H1 (cell line): Measurements from ENCODE around the gene SH2D7. TPM values are rescaled to one million over a fixed set of nuclear protein-coding genes. Genes with fewer than 3 reads are reported as not detected.

Source experiments
- BRCA1 ChIP-seq: IDR thresholded peaks from 2 replicates; pipeline ENCODE4 v1.6.1; 2012; ENCODE audit warnings: low read depth, low read length, improper control_type of control experiment
- CREB1 ChIP-seq: IDR thresholded peaks from 2 replicates; pipeline ENCODE4 v1.6.1; 2012; ENCODE audit warnings: inconsistent platforms
- POLR2A ChIP-seq, 2 experiments: IDR thresholded peaks; 1 replicate in 1 of 2; 2 replicates in 1 of 2; pipeline ENCODE4 v1.6.1; 2011; ENCODE audit warnings: low read depth in 2 of 2, low read length in 2 of 2, mild to moderate bottlenecking in 2 of 2; ENCODE audit errors: control extremely low read depth in 1 of 2
- POU5F1 ChIP-seq: IDR thresholded peaks from 2 replicates; pipeline ENCODE4 v1.6.1; 2011; ENCODE audit warnings: low read depth, mild to moderate bottlenecking, low read length, moderate library complexity
- RBBP5 ChIP-seq: IDR thresholded peaks from 2 replicates; pipeline ENCODE4 v1.7.1; 2012; ENCODE audit warnings: low read depth, mild to moderate bottlenecking, inconsistent platforms, low read length, moderate library complexity, borderline replicate concordance
- RFX5 ChIP-seq: IDR thresholded peaks from 2 replicates; pipeline ENCODE4 v1.6.1; 2011; ENCODE audit warnings: low read depth, low read length, improper control_type of control experiment, borderline replicate concordance
- SP4 ChIP-seq: IDR thresholded peaks from 2 replicates; pipeline ENCODE4 v1.6.1; 2012; ENCODE audit warnings: low read length, inconsistent platforms
- TEAD4 ChIP-seq: IDR thresholded peaks from 2 replicates; pipeline ENCODE4 v1.6.1; 2012; ENCODE audit warnings: low read depth, low read length, inconsistent platforms, mixed read lengths
- polyA plus RNA-seq, 7 experiments: library from polyadenylated mRNA; depleted of rRNA in 3 of 7; stranded (reverse) in 5 of 7; unstranded in 2 of 7; fragments of >200 nt in 5 of 7; fragments of 200-250 nt in 2 of 7; gene quantifications; 1 replicate in 5 of 7; 2 replicates in 1 of 7; 4 replicates in 1 of 7; pipeline versions ENCODE4 v1.2.1 to v1.2.3, GENCODE V29; 2011 to 2013; ENCODE audit warnings: missing spikeins in 2 of 7, mixed read lengths in 2 of 7
- total RNA-seq: library from RNA; stranded (reverse); fragmentation: NEBNext Ultra II Directional; extraction: Animal tissue kit (Norgen Biotek cat#: 25700); gene quantifications from 2 replicates; pipeline ENCODE4 v1.2.1, GENCODE V29; 2021
- TF ChIP-seq, protein P1 (sequence below): fragments of 300-600 bp; sonication (generic); IDR thresholded peaks from 2 replicates; pipeline ENCODE4 v1.7.1; 2012; ENCODE audit warnings: low read length, moderate library complexity, mild to moderate bottlenecking, inconsistent platforms; ENCODE audit not compliant: insufficient replicate concordance
- TF ChIP-seq, protein P2 (sequence below): IDR thresholded peaks from 2 replicates; pipeline ENCODE4 v1.6.1; 2011; ENCODE audit warnings: low read length, improper control_type of control experiment
- TF ChIP-seq, protein P3 (sequence below): IDR thresholded peaks from 2 replicates; pipeline ENCODE4 v1.6.1; 2012; ENCODE audit warnings: inconsistent platforms

Gene SH2D7
- total and polyA plus RNA-seq, 2 of the 8 experiments (the other 6 are each of a cell fraction or from before 2014, with no cell fraction given), result not detected

DNA sequence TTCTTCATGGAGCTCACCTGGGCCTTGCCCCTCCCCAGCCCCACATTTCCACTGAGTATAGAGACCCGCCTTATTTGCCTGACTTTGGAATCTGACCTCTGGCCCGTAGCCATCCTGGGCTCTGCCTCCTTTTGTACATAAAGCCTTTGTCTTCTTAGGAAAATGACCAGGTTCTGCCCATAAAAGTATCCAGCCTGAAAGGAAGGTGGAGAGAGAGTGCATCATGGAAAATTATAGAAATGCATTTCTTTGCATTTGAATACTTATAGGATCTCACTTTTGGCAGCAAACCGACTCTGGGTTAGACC, 3.6 kb upstream of the SH2D7 start (continued):
- TF ChIP-seq, protein P1, sequence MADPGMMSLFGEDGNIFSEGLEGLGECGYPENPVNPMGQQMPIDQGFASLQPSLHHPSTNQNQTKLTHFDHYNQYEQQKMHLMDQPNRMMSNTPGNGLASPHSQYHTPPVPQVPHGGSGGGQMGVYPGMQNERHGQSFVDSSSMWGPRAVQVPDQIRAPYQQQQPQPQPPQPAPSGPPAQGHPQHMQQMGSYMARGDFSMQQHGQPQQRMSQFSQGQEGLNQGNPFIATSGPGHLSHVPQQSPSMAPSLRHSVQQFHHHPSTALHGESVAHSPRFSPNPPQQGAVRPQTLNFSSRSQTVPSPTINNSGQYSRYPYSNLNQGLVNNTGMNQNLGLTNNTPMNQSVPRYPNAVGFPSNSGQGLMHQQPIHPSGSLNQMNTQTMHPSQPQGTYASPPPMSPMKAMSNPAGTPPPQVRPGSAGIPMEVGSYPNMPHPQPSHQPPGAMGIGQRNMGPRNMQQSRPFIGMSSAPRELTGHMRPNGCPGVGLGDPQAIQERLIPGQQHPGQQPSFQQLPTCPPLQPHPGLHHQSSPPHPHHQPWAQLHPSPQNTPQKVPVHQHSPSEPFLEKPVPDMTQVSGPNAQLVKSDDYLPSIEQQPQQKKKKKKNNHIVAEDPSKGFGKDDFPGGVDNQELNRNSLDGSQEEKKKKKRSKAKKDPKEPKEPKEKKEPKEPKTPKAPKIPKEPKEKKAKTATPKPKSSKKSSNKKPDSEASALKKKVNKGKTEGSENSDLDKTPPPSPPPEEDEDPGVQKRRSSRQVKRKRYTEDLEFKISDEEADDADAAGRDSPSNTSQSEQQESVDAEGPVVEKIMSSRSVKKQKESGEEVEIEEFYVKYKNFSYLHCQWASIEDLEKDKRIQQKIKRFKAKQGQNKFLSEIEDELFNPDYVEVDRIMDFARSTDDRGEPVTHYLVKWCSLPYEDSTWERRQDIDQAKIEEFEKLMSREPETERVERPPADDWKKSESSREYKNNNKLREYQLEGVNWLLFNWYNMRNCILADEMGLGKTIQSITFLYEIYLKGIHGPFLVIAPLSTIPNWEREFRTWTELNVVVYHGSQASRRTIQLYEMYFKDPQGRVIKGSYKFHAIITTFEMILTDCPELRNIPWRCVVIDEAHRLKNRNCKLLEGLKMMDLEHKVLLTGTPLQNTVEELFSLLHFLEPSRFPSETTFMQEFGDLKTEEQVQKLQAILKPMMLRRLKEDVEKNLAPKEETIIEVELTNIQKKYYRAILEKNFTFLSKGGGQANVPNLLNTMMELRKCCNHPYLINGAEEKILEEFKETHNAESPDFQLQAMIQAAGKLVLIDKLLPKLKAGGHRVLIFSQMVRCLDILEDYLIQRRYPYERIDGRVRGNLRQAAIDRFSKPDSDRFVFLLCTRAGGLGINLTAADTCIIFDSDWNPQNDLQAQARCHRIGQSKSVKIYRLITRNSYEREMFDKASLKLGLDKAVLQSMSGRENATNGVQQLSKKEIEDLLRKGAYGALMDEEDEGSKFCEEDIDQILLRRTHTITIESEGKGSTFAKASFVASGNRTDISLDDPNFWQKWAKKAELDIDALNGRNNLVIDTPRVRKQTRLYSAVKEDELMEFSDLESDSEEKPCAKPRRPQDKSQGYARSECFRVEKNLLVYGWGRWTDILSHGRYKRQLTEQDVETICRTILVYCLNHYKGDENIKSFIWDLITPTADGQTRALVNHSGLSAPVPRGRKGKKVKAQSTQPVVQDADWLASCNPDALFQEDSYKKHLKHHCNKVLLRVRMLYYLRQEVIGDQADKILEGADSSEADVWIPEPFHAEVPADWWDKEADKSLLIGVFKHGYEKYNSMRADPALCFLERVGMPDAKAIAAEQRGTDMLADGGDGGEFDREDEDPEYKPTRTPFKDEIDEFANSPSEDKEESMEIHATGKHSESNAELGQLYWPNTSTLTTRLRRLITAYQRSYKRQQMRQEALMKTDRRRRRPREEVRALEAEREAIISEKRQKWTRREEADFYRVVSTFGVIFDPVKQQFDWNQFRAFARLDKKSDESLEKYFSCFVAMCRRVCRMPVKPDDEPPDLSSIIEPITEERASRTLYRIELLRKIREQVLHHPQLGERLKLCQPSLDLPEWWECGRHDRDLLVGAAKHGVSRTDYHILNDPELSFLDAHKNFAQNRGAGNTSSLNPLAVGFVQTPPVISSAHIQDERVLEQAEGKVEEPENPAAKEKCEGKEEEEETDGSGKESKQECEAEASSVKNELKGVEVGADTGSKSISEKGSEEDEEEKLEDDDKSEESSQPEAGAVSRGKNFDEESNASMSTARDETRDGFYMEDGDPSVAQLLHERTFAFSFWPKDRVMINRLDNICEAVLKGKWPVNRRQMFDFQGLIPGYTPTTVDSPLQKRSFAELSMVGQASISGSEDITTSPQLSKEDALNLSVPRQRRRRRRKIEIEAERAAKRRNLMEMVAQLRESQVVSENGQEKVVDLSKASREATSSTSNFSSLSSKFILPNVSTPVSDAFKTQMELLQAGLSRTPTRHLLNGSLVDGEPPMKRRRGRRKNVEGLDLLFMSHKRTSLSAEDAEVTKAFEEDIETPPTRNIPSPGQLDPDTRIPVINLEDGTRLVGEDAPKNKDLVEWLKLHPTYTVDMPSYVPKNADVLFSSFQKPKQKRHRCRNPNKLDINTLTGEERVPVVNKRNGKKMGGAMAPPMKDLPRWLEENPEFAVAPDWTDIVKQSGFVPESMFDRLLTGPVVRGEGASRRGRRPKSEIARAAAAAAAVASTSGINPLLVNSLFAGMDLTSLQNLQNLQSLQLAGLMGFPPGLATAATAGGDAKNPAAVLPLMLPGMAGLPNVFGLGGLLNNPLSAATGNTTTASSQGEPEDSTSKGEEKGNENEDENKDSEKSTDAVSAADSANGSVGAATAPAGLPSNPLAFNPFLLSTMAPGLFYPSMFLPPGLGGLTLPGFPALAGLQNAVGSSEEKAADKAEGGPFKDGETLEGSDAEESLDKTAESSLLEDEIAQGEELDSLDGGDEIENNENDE, result no peak
- TF ChIP-seq, protein P2, sequence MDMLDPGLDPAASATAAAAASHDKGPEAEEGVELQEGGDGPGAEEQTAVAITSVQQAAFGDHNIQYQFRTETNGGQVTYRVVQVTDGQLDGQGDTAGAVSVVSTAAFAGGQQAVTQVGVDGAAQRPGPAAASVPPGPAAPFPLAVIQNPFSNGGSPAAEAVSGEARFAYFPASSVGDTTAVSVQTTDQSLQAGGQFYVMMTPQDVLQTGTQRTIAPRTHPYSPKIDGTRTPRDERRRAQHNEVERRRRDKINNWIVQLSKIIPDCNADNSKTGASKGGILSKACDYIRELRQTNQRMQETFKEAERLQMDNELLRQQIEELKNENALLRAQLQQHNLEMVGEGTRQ, result no peak
- TF ChIP-seq SP4 (no peak), RFX5 (no peak), BRCA1 (no peak), TEAD4 (no peak), CREB1 (no peak), RBBP5 (no peak), POLR2A (IDR thresholded peaks at IDR 0.05; ENCODE audit: control extremely low read depth in 1 of 2, low read depth in 2 of 2, low read length in 2 of 2) (no peak), POU5F1 (no peak)
- TF ChIP-seq, protein P3, sequence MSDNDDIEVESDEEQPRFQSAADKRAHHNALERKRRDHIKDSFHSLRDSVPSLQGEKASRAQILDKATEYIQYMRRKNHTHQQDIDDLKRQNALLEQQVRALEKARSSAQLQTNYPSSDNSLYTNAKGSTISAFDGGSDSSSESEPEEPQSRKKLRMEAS, result no peak
